ENCODE measurements around the gene KLHL5. TPM values are rescaled to one million over a fixed set of nuclear protein-coding genes. Genes with fewer than 3 reads are reported as not detected.

KLHL5 gene
- total RNA-seq, 4 donors from 2014 or later: 19.7 to 27.3 (median 24.7) TPM

GRCh38 chr4:39037941-39038340 is 24.1 kb upstream of the KLHL5 start:
- Histone ChIP-seq H3K27me3 (no peaks in the 10 kb centered on the region), H3K4me3 (replicated peaks in 1 of 3) (no peak overlapping the region), H3K9me3 (no peaks in the 10 kb centered on the region), H3K4me1 (no peaks in the 10 kb centered on the region), H3K36me3 (no peaks in the 10 kb centered on the region), H3K27ac (no peak overlapping the region)
- WGBS, 2 donors: 40 to 48% methylated on average over 3 of the region's 3 CpGs
- intact Hi-C loops (cut with DNase I): no loop called here
- DNase-seq: no peak
- TF ChIP-seq POLR2A (IDR thresholded peaks at IDR 0.05) (no peak), CTCF (IDR thresholded peaks at IDR 0.05) (no peak)

- no peaks in the 10 kb centered on the region for H3K36me3 ChIP-seq
- intact Hi-C loops (cut with DNase I): no loop called here
- no peak overlapping the region for H3K27ac ChIP-seq
- no peaks in the 10 kb centered on the region for H3K27me3 ChIP-seq
- H3K4me1 ChIP-seq: peaks cover 0 to 4% of the 10 kb centered on the region in 2 donors
- no peak overlapping the region for H3K4me3 ChIP-seq (replicated peaks in 1 of 3)
- 86 to 91% methylated on average over 3 of the region's 3 CpGs for WGBS, 2 donors
- DNase-seq: no peak
- no peak for TF ChIP-seq CTCF (IDR thresholded peaks at IDR 0.05)
- no peak for TF ChIP-seq POLR2A (IDR thresholded peaks at IDR 0.05)
- H3K9me3 ChIP-seq: no peaks in the 10 kb centered on the region
Measured at GRCh38 chr4:39039108-39039507, 22.9 kb upstream of the KLHL5 start.

- Histone ChIP-seq H3K36me3 (no peaks in the 10 kb centered on the region), H3K27me3 (no peaks in the 10 kb centered on the region), H3K4me1 (peaks cover 0 to 4% of the 10 kb centered on the region in 2 donors), H3K4me3 (replicated peaks in 1 of 3) (no peak overlapping the region), H3K9me3 (no peaks in the 10 kb centered on the region), H3K27ac (no peak overlapping the region)
- no peak for TF ChIP-seq POLR2A (IDR thresholded peaks at IDR 0.05)
- DNase-seq: no peak
- 93 to 98% methylated on average over 1 of the region's 1 CpG for WGBS, 2 donors
- intact Hi-C loops (cut with DNase I): no loop called here
Measured at GRCh38 chr4:39042366-39042765, 19.7 kb upstream of the KLHL5 start.

GRCh38 chr4:39043058-39043860 is 18.8 kb upstream of the KLHL5 start:
- 73 to 76% methylated on average over 10 of the region's 10 CpGs for WGBS, 2 donors
- intact Hi-C loops (cut with DNase I): no loop called here

GRCh38 chr4:39043861-39044363 is 18.1 kb upstream of the KLHL5 start:
- Histone ChIP-seq H3K27me3 (no peaks in the 10 kb centered on the region), H3K4me3 (replicated peaks in 1 of 3) (peak overlapping the region in 2 of 3 donors; percentile 64 to 89), H3K9me3 (no peaks in the 10 kb centered on the region), H3K36me3 (no peaks in the 10 kb centered on the region), H3K4me1 (peaks cover 0 to 4% of the 10 kb centered on the region in 2 donors), H3K27ac (peak overlapping the region in 2 of 3 donors; percentile 77 to 87)
- WGBS, 2 donors: 11 to 17% methylated on average over 8 of the region's 8 CpGs
- no peak for DNase-seq
- intact Hi-C loops (cut with DNase I): no loop called here
- TF ChIP-seq CTCF (IDR thresholded peaks at IDR 0.05) (no peak), POLR2A (IDR thresholded peaks at IDR 0.05) (no peak)

More at GRCh38 chr4:39043058-39043860, 18.8 kb upstream of the KLHL5 start:
- Histone ChIP-seq H3K27me3 (no peaks in the 10 kb centered on the region), H3K36me3 (no peaks in the 10 kb centered on the region), H3K27ac (peak overlapping the region in 2 of 3 donors; percentile 77 to 87), H3K9me3 (no peaks in the 10 kb centered on the region), H3K4me1 (peaks cover 0 to 4% of the 10 kb centered on the region in 2 donors), H3K4me3 (replicated peaks in 1 of 3) (no peak overlapping the region)
- DNase-seq: no peak
- TF ChIP-seq CTCF (IDR thresholded peaks at IDR 0.05) (no peak), POLR2A (IDR thresholded peaks at IDR 0.05) (no peak)
